Loucy (cell line): Measurements from ENCODE around the gene C1orf159.
"Not testable (repeated sequence)": the region's sequence is repeated elsewhere in the genome, so short reads cannot be mapped to it uniquely, and the experiment has no call there.

Experiments
- H2AFZ ChIP-seq: fragments of 200-600 bp; sonication (generic); 2 replicates; pipeline ENCODE4 v1.6.0; 2016; ENCODE audit warnings: antibody characterized with exemption, mild to moderate bottlenecking, low read length, moderate library complexity
- H3F3A ChIP-seq: fragments of 200-600 bp; 2 replicates; pipeline ENCODE4 v1.6.0; 2016; ENCODE audit warnings: antibody characterized with exemption, low read depth, mild to moderate bottlenecking
- H3K27me3 ChIP-seq: fragments of 200-600 bp; sonication (generic); 2 replicates; pipeline ENCODE4 v1.6.1; 2014; ENCODE audit warnings: low read length, mild to moderate bottlenecking; ENCODE audit not compliant: insufficient read depth, poor library complexity, severe bottlenecking
- H3K36me3 ChIP-seq: fragments of 200-600 bp; sonication (generic); 2 replicates; pipeline ENCODE4 v1.6.1; 2016; ENCODE audit warnings: low read length; ENCODE audit not compliant: insufficient read depth
- H3K4me1 ChIP-seq: fragments of 200-600 bp; sonication (generic); 2 replicates; pipeline ENCODE4 v1.5.1; 2014; ENCODE audit warnings: low read length, mild to moderate bottlenecking; ENCODE audit not compliant: insufficient read depth, poor library complexity, severe bottlenecking
- H3K4me2 ChIP-seq: fragments of 200-600 bp; sonication (generic); 2 replicates; pipeline ENCODE4 v1.6.0; 2014; ENCODE audit warnings: antibody characterized with exemption, low read length, low read depth, mild to moderate bottlenecking; ENCODE audit not compliant: poor library complexity, severe bottlenecking
- H3K4me3 ChIP-seq: fragments of 200-600 bp; sonication (generic); 2 replicates; pipeline ENCODE4 v1.5.1; 2014; ENCODE audit warnings: low read length, mild to moderate bottlenecking, mixed read lengths; ENCODE audit not compliant: poor library complexity, severe bottlenecking
- H3K79me2 ChIP-seq: fragments of 200-600 bp; sonication (generic); 2 replicates; pipeline ENCODE4 v1.6.1; 2014; ENCODE audit warnings: low read length; ENCODE audit not compliant: insufficient read depth
- H3K9ac ChIP-seq: fragments of 200-600 bp; sonication (generic); 2 replicates; pipeline ENCODE4 v1.6.0; 2014; ENCODE audit warnings: mild to moderate bottlenecking, low read depth, low read length, moderate library complexity; ENCODE audit not compliant: poor library complexity, severe bottlenecking
- H3K9me2 ChIP-seq: fragments of 200-600 bp; sonication (generic); replicated peaks from 2 replicates; pipeline ENCODE4 v1.6.1; 2016; ENCODE audit warnings: low read depth, low read length, mixed read lengths
- H3K9me3 ChIP-seq: fragments of 200-600 bp; sonication (generic); 2 replicates; pipeline ENCODE4 v1.6.1; 2014; ENCODE audit warnings: mild to moderate bottlenecking, antibody characterized with exemption, low read length, low read depth; ENCODE audit not compliant: insufficient read depth
- H4K20me1 ChIP-seq: fragments of 200-600 bp; sonication (generic); 2 replicates; pipeline ENCODE4 v1.6.0; 2014; ENCODE audit warnings: antibody characterized with exemption, low read length, mild to moderate bottlenecking; ENCODE audit not compliant: insufficient read depth, poor library complexity, severe bottlenecking
- CTCF ChIP-seq: fragments of 200-600 bp; sonication (generic); conservative IDR thresholded peaks from 2 replicates; pipeline ENCODE4 v1.5.1; 2014; ENCODE audit warnings: mild to moderate bottlenecking, antibody characterized with exemption, low read length
- EZH2phosphoT487 ChIP-seq: fragments of 200-600 bp; IDR thresholded peaks from 2 replicates; pipeline ENCODE4 v1.6.1; 2018; ENCODE audit warnings: antibody characterized with exemption, mild to moderate bottlenecking, moderate library complexity, borderline replicate concordance

C1orf159 gene

GRCh38 chr1:1067860-1068516, 47.9 kb downstream of the C1orf159 start:
- no peak for TF ChIP-seq CTCF
- no peak for TF ChIP-seq EZH2phosphoT487
- H2AFZ ChIP-seq, result no peak overlapping the region
- H3K4me1 ChIP-seq, result peaks cover 3% of the 10 kb centered on the region
- H3K9ac ChIP-seq, result no peak overlapping the region
- H3K36me3 ChIP-seq, result no peaks in the 10 kb centered on the region
- H3K9me2 ChIP-seq, result no peaks in the 10 kb centered on the region
- no peak overlapping the region for H3K4me3 ChIP-seq
- no peak overlapping the region for H3K4me2 ChIP-seq
- no peaks in the 10 kb centered on the region for H3K9me3 ChIP-seq
- H3K27me3 ChIP-seq, result no peaks in the 10 kb centered on the region
- no peaks in the 10 kb centered on the region for H3F3A ChIP-seq
- no peaks in the 10 kb centered on the region for H3K79me2 ChIP-seq
- H4K20me1 ChIP-seq, result no peaks in the 10 kb centered on the region

- TF ChIP-seq EZH2phosphoT487, result no peak
- TF ChIP-seq CTCF, result no peak
- H3K4me2 ChIP-seq, result no peak overlapping the region
- no peaks in the 10 kb centered on the region for H3F3A ChIP-seq
- no peak overlapping the region for H3K9ac ChIP-seq
- H3K9me3 ChIP-seq, result no peaks in the 10 kb centered on the region
- H3K79me2 ChIP-seq, result no peaks in the 10 kb centered on the region
- H3K36me3 ChIP-seq, result no peaks in the 10 kb centered on the region
- no peak overlapping the region for H2AFZ ChIP-seq
- no peaks in the 10 kb centered on the region for H3K27me3 ChIP-seq
- peaks cover 3% of the 10 kb centered on the region for H3K4me1 ChIP-seq
- H3K9me2 ChIP-seq, result no peaks in the 10 kb centered on the region
- H3K4me3 ChIP-seq, result no peak overlapping the region
- no peaks in the 10 kb centered on the region for H4K20me1 ChIP-seq
Observed at GRCh38 chr1:1067284-1067859, 48.5 kb downstream of the C1orf159 start.

- H3K4me1 ChIP-seq, result peaks cover 3% of the 10 kb centered on the region
- no peaks in the 10 kb centered on the region for H3F3A ChIP-seq
- H3K9me3 ChIP-seq, result no peaks in the 10 kb centered on the region
- no peaks in the 10 kb centered on the region for H3K79me2 ChIP-seq
- no peak overlapping the region for H3K9ac ChIP-seq
- H4K20me1 ChIP-seq, result no peaks in the 10 kb centered on the region
- H3K27me3 ChIP-seq, result no peaks in the 10 kb centered on the region
- no peaks in the 10 kb centered on the region for H3K9me2 ChIP-seq
- no peak overlapping the region for H3K4me2 ChIP-seq
- no peak overlapping the region for H3K4me3 ChIP-seq
- no peak overlapping the region for H2AFZ ChIP-seq
- H3K36me3 ChIP-seq, result no peaks in the 10 kb centered on the region
- TF ChIP-seq CTCF, result no peak
- TF ChIP-seq EZH2phosphoT487, result no peak
Observed at GRCh38 chr1:1066403-1067283, 49.2 kb downstream of the C1orf159 start.

- not testable (repeated sequence) for H2AFZ ChIP-seq, H3K4me1 ChIP-seq, H3K4me2 ChIP-seq, H3K4me3 ChIP-seq, H3K9ac ChIP-seq, H3K27me3 ChIP-seq, H3F3A ChIP-seq, H3K9me2 ChIP-seq, H3K79me2 ChIP-seq, H3K9me3 ChIP-seq, H3K36me3 ChIP-seq, H4K20me1 ChIP-seq
Observed at GRCh38 chr1:1065940-1066304, 50.0 kb downstream of the C1orf159 start.
